Measurements from ENCODE around the gene HGF.

GRCh38 chr7:81774551-81774950 lies 4.7 kb upstream of the HGF start:
- TF ChIP-seq CTCF (IDR thresholded peaks at IDR 0.05), result no peak
- no peak for TF ChIP-seq POLR2A (IDR thresholded peaks at IDR 0.05)
